Breast epithelium (tissue), 4 donors: ENCODE results near the gene NCR2. TPM values are rescaled to one million over a fixed set of nuclear protein-coding genes. Genes with fewer than 3 reads are reported as not detected.

ENCODE experiments used
- DNase-seq, 2 donors: peaks; one replicate each; pipeline ENCODE4 v3.0.0-alpha.2; 2019; ENCODE audit warnings: low spot score in 2 of 2
- H3K27ac ChIP-seq, 2 donors: fragments of 200-600 bp; sonication (generic) in 1 of 2; one replicate each; pipeline ENCODE4 v1.5.1; 2016 to 2019; ENCODE audit warnings: mild to moderate bottlenecking in 1 of 2
- H3K27me3 ChIP-seq, 2 donors: fragments of 200-600 bp; sonication (generic) in 1 of 2; one replicate each; pipeline versions ENCODE4 v1.5.1 to v1.6.0; 2017 to 2019; ENCODE audit warnings: control low read depth in 1 of 2, mild to moderate bottlenecking in 1 of 2
- H3K36me3 ChIP-seq: fragments of 200-600 bp; one replicate; pipeline ENCODE4 v1.5.1; 2019
- H3K4me1 ChIP-seq, 2 donors: fragments of 200-600 bp; sonication (generic); one replicate each; pipeline ENCODE4 v1.5.1; 2016 to 2019; ENCODE audit warnings: control low read depth in 1 of 2
- H3K4me3 ChIP-seq, 3 donors: fragments of 200-600 bp; sonication (generic); 1 replicate in 2 of 3; 2 replicates in 1 of 3; pipeline ENCODE4 v1.5.1; 2016 to 2019; ENCODE audit warnings: mild to moderate bottlenecking in 3 of 3, moderate library complexity in 2 of 3
- H3K9me3 ChIP-seq, 2 donors: fragments of 200-600 bp; sonication (generic) in 1 of 2; one replicate each; pipeline ENCODE4 v1.5.1; 2016 to 2019; ENCODE audit warnings: control low read depth in 1 of 2
- POLR2A ChIP-seq: fragments of 450-650 bp; IDR thresholded peaks from one replicate; pipeline ENCODE4 v1.6.1; 2016; ENCODE audit warnings: antibody characterized with exemption, mild to moderate bottlenecking, moderate library complexity
- POLR2AphosphoS5 ChIP-seq, 3 donors: sonication (generic); formaldehyde crosslinking; IDR thresholded peaks; one replicate each; pipeline ENCODE4 v1.6.1; 2017; ENCODE audit warnings: antibody characterized with exemption in 3 of 3
- intact Hi-C: fragments of 100-400 bp; cut with DNase I; formaldehyde crosslinking; loops from one replicate; pipeline ENCODE4 v1.15.1; 2023; ENCODE audit warnings: low total_unique reads
- total RNA-seq, 3 donors: library from RNA; depleted of rRNA; stranded (reverse); fragments of >200 nt; gene quantifications; one replicate each; pipeline ENCODE4 v1.1.0, GENCODE V29; 2016
- TF ChIP-seq, protein P1 (sequence below), 3 donors: fragments of 450-650 bp; IDR thresholded peaks; one replicate each; pipeline ENCODE4 v1.5.1; 2016 to 2017; ENCODE audit warnings: antibody characterized with exemption in 3 of 3, mild to moderate bottlenecking in 3 of 3, moderate library complexity in 3 of 3

Gene NCR2
- total RNA-seq, 3 donors from 2014 or later = not detected

- Histone ChIP-seq H3K9me3 (no peaks in the 10 kb centered on the region), H3K4me3 (peak overlapping the region in 2 of 3 donors; percentile 27 to 48), H3K4me1 (no peaks in the 10 kb centered on the region), H3K36me3 (no peaks in the 10 kb centered on the region), H3K27ac (no peak overlapping the region), H3K27me3 (peaks cover 0 to 25% of the 10 kb centered on the region in 2 donors)
- DNase-seq = peak; percentile 33 to 76
- peak in 1 of 3 donors; percentile 8 for TF ChIP-seq POLR2AphosphoS5 (IDR thresholded peaks at IDR 0.05)
- TF ChIP-seq POLR2A = no peak
- TF ChIP-seq, protein P1, sequence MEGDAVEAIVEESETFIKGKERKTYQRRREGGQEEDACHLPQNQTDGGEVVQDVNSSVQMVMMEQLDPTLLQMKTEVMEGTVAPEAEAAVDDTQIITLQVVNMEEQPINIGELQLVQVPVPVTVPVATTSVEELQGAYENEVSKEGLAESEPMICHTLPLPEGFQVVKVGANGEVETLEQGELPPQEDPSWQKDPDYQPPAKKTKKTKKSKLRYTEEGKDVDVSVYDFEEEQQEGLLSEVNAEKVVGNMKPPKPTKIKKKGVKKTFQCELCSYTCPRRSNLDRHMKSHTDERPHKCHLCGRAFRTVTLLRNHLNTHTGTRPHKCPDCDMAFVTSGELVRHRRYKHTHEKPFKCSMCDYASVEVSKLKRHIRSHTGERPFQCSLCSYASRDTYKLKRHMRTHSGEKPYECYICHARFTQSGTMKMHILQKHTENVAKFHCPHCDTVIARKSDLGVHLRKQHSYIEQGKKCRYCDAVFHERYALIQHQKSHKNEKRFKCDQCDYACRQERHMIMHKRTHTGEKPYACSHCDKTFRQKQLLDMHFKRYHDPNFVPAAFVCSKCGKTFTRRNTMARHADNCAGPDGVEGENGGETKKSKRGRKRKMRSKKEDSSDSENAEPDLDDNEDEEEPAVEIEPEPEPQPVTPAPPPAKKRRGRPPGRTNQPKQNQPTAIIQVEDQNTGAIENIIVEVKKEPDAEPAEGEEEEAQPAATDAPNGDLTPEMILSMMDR (IDR thresholded peaks at IDR 0.05) = peak; percentile 82 to 99 (median 92)
- intact Hi-C loops = no loop called here
These were observed 16.5 kb upstream of the NCR2 start for GRCh38 chr6:41318654-41319565.

- no peaks in the 10 kb centered on the region for H3K9me3 ChIP-seq
- intact Hi-C loops = no loop called here
- no peak for DNase-seq
- no peak overlapping the region for H3K4me3 ChIP-seq
- H3K27me3 ChIP-seq = peaks cover 0 to 33% of the 10 kb centered on the region in 2 donors
- no peak overlapping the region for H3K27ac ChIP-seq
- H3K36me3 ChIP-seq = no peaks in the 10 kb centered on the region
- TF ChIP-seq, protein P1 (IDR thresholded peaks at IDR 0.05) = no peak
- no peak for TF ChIP-seq POLR2A
- no peak for TF ChIP-seq POLR2AphosphoS5 (IDR thresholded peaks at IDR 0.05)
- H3K4me1 ChIP-seq = no peaks in the 10 kb centered on the region
These were observed 14.2 kb upstream of the NCR2 start for GRCh38 chr6:41321183-41321582.

- Histone ChIP-seq H3K9me3 (no peaks in the 10 kb centered on the region), H3K4me3 (no peak overlapping the region), H3K36me3 (no peaks in the 10 kb centered on the region), H3K4me1 (no peaks in the 10 kb centered on the region), H3K27me3 (peaks cover 0 to 30% of the 10 kb centered on the region in 2 donors), H3K27ac (no peak overlapping the region)
- no peak for TF ChIP-seq POLR2AphosphoS5 (IDR thresholded peaks at IDR 0.05)
- TF ChIP-seq, protein P1 (IDR thresholded peaks at IDR 0.05) = no peak
- no peak for TF ChIP-seq POLR2A
- no peak for DNase-seq
- intact Hi-C loops = no loop called here
These were observed 9.9 kb upstream of the NCR2 start for GRCh38 chr6:41325446-41326066.

GRCh38 chr6:41326092-41326491 is 9.3 kb upstream of the NCR2 start:
- Histone ChIP-seq H3K27me3 (peaks cover 0 to 30% of the 10 kb centered on the region in 2 donors), H3K9me3 (no peaks in the 10 kb centered on the region), H3K27ac (no peak overlapping the region), H3K4me3 (no peak overlapping the region), H3K36me3 (no peaks in the 10 kb centered on the region), H3K4me1 (no peaks in the 10 kb centered on the region)
- intact Hi-C loops = no loop called here
- no peak for TF ChIP-seq POLR2A
- TF ChIP-seq, protein P1 (IDR thresholded peaks at IDR 0.05) = no peak
- TF ChIP-seq POLR2AphosphoS5 (IDR thresholded peaks at IDR 0.05) = no peak
- no peak for DNase-seq

DNA sequence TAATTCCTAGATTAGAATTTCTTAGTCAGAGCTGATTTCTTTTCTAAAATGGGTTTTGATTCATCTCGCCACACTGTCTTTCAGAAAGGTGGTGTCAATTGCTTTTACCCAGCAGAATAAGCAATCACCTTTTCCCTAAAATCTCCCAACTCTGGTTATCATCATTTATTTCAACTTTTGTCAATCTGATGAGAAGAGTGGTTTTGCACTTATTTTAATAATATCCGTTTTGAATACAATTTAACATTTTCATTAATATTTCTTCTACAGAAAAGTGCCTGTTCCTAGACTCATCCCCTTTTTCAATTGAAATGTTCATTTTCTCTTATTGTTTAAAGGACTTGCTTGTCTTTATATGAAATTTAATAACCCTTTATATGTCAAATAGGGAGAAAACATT is 8.2 kb upstream of the NCR2 start:
- Histone ChIP-seq H3K4me1 (no peaks in the 10 kb centered on the region), H3K9me3 (no peaks in the 10 kb centered on the region), H3K27ac (no peak overlapping the region), H3K4me3 (no peak overlapping the region), H3K27me3 (peaks cover 0 to 30% of the 10 kb centered on the region in 2 donors), H3K36me3 (no peaks in the 10 kb centered on the region)
- intact Hi-C loops = no loop called here
- TF ChIP-seq POLR2AphosphoS5 (IDR thresholded peaks at IDR 0.05) (no peak), POLR2A (no peak)
- TF ChIP-seq, protein P1 (IDR thresholded peaks at IDR 0.05) = no peak
- DNase-seq = no peak
